Measurements from ENCODE around the gene EGFLAM.

EGFLAM gene

DNA sequence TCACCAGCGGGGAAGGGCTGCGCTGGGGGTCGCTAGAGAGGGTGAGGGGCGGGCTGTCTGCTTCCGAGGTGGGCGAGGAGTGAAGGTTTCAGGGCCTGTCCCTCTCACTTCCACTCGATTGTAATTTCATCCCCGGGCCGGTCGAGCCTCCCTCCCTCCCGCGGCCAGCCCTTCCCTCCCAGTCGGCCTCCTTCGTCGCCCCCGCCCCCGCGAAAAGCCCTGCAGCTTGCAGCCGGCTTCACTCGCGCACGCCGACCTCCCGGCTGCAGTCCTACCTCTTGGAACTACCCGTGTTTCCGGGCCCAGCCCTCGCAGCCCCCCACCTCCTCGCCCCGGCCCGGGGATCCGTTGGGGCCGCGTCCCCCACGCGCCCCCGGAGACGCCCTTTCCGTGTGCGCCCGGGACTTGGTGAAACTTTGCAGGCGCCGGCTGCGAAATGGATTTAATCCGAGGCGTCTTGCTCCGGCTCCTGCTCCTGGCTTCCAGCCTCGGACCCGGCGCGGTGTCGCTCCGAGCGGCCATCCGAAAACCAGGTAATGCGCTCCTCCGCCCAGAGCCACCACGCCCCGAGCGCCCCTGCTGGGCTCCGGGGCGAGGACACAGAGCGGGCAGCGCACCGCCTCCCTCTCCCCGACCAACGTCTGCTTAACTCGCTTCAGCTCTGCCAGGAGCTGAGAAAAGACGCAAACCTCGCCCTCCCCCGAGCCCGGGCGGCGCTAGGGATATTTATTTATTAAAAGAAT is at the start of gene EGFLAM:
EGFLAM (plus strand) TSS at position 241 of the 743 bp plus-strand sequence; CDS start at position 437, 196 bp downstream.
- no peak for DNase-seq (ENCODE audit: low read depth)

DNA sequence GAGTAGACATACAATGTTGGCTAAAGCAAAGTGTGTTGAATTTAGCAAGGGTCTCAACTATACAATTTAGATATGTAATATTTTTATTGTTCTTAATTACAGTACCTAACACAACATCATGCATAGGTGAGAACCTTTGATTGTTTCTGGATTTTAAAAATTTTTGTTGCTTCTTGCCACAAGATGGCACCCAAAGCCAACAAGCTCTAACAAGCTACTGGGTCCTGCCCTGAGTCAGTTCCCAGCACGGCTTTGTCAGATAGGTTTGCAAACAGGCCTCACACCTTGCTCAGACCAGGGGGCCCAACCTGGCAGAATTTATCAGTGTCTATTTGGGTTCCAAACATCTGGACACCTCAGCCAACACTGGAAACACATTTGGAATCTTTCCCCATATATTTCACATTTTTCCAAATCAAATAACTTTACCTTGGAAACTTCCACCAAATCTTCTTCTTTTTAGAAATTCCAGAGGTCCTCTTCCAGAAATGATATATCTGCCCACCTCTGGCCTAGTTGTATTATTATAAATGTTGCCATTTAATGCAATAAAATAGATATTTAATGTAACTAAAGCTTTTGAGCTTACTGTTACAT is 49.5 kb upstream of the EGFLAM start:
- DNase-seq (ENCODE audit: low read depth) = no peak

DNA sequence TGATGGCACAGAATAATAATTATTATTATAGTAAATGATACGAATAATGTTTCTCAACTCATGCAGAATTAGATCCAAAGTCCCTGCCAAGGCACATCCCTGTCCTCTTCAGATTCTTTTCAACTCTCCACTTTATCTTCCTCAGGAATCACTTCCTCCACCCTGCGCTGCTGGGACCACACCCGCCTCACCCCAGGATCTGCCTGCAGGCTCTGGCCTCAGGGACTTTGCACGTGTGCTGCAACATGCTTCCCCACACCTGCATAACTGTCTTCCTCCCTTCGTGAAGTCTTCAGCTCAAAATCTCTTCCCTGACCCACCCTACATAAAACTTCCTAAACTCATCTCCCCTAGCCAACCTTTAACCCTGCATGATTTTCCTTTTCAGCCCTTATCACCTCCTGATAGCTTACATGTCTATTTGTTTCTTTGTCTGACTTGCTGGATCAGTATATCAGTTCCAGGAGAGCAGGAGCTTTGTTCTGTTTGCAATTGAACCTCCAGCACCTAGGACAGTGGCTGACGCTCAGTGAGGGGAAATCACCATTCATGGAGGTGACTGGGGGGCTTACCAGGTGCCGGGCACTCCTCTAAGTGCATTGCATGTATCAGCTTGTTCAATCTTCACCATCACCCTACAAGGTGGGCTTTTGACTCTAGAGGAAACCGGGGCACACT is 47.5 kb upstream of the EGFLAM start:
- no peak for DNase-seq (ENCODE audit: low read depth)

DNA sequence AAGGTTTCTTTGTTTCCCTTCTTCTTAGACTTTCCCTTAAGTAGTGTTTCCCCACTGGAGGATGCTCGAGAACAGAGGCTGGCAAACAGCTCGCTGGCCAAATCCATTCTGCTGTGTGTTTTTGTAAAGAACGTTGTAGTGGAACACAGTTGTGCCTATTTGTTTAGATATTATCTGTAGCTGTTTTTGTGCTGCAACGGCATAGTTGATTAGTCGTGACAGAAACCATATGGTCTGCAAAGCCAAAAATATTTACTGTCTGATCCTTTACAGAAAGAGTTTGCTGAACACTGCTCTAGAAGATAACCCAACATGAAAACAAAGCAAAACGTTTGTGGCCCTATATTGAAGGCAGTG is 47.0 kb upstream of the EGFLAM start:
- DNase-seq (ENCODE audit: low read depth) = no peak

DNA sequence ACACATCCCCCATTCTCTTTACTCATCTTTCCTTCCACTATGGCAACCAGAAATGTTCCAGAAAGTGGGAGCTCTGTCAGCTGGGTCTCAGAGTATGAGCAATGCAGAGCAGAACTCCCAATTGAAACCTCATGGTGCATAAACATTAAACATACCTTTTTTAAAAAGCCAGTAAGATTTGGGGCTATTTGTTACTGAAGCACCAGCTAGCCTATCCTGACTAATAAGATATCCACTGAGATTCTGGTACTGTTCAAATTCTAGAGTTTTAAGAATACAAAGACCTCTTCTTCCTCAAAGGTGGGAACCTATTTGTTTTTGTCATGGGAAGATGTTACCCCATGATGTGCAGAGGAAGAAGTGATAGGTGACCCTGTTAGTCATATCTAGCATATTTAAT is 46.1 kb upstream of the EGFLAM start:
- no peak for DNase-seq (ENCODE audit: low read depth)

DNA sequence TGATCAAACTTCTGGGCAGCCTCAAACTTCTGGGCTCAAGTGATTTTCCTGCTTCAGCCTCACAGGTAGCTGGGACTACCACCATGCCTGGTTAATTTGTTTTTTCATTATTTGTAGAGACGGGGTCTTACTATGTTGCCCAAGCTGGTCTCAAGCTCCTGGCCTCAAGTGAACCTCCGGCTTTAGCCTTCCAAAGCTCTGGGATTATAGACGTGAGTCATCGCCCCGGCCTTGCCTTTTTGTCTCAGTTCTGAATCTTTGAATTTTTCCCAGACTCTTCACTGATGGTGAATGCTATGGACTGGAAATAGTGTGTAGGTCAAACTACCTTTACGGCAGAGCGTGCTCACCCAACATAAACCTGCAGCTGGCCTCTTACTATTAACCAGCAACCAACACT is 32.3 kb upstream of the EGFLAM start:
- DNase-seq (ENCODE audit: low read depth) = no peak

DNA sequence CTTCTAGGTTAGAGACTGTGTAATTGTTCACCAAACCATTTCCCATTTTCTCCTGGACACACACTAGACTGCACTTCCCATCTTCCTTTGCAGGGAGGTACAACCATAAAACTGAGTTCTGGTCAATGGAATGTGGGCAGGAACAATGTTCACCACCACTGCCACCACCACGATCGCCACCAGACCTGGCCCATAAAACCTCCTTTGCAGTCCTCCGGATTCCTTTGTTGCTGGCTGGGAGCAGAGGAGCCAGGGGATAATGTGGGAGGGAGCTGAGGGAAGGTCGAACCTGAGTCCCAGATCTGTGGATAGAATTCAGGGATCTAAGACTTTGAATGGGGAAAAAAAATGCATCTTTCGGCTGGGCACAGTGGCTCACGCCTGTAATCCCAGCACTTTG is 29.4 kb upstream of the EGFLAM start:
- no peak for DNase-seq (ENCODE audit: low read depth)

DNA sequence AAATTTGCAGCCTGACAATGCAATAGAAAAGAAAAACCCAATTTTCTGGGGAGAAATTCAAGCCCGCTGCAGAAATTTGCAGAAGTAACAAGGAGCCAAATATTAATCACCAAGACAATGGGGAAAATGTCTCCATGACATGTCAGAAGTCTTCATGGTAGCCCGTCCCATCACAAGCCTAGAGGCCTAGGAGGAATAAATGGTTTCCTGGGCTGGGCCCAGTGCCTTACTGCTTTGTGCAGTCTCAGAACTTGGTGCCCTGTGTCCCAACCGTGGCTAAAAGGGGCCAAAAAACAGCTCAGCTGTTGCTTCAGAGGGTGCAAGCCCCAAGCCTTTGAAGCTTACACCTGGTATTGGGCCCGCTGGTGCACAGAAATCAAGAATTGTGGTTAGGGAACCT is 23.6 kb upstream of the EGFLAM start:
- DNase-seq (ENCODE audit: low read depth) = no peak

DNA sequence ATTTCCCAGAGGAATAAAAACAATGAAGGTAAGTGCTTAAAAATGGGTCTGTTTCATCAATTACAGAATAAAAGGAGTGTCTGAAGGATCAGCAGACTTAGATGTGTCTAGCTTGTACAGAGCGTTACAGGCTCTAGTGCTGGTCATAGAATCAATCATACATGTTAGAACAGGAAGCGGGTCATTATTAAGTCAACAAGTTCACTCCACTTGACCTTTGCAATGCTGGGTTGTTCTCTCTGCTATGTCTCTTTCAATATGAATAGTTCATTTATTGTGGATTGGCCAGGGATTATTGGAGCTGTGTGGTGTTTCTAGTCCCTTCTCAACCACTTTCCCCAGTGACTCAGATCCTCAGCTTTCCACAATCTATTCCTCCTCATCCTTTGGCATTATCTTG is 20.7 kb upstream of the EGFLAM start:
- DNase-seq (ENCODE audit: low read depth) = no peak

DNA sequence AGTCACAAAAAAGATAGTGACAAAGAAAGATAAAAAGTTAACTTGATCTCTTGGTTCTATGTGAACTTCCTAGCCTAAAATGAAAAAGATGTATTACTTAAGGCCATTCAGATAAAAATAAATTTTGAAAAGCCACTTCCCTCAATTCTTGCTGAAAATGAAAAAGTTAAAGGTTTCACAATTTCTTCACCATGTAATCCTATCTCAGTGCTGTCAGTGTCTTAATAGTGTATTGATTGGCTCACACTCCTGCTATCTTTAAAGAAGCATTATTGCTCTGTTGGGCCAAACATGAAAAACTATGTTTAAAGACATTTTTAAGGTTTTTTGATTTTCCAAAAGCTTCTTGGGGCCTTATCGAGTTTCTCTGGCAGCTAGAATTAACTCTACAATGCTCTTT is 18.1 kb upstream of the EGFLAM start:
- no peak for DNase-seq (ENCODE audit: low read depth)

DNA sequence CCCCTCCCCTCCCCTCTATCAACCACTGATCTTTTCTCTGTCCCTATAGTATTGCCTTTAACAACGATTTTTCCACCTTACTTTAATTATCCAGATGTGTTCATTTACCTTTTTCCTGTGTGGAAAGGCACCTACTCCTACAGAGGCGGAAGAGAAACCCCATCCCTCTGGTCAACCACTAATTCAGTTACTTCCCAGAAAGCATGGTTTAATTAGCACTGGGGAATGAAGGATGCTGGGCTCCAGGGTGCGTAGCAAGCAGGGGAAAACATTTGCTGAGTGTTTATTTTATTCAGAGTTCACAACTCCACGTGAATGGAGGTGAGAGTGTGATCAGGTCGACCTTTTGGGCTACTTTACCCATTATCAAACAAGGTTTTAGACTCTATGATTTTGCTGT is 16.7 kb upstream of the EGFLAM start:
- DNase-seq (ENCODE audit: low read depth) = no peak

DNA sequence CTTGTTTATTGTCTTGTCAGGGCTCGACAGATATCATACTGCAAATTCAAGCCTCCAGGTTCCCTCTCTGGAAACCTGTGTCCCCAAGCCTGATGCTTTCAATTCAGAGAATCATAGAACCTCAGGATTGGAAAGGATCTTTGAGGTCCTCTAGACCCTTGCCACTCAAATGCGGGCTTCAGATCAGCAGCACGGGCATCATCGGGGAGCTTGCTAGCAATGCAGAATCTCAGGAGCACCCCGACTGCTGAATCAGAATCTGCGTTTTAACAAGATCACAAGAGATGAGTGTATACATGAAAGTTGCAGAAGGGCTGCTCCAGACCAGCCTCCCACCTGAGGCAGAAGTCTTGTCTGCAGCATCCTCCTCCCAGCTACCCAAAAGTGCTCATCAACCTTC is 13.1 kb upstream of the EGFLAM start:
- DNase-seq (ENCODE audit: low read depth) = no peak

DNA sequence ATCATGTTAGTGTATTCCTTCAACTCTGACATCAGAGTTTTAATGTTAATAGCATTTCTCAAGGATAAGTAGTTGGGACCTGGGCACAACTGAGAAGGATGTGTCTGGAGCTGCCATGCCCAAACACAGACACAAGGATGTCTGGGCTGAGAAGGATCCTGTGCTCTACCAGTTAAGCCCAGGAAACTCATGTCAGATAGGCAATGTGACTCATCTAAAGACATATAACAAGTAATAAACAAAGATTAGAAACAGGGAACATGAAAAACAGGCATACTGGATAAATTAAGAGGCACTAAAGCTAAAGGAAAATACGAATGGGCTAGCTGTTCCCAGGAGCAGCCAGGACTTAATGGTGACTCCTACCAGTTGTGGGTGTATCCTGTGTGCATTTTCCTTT is 9.1 kb upstream of the EGFLAM start:
- DNase-seq (ENCODE audit: low read depth) = no peak

DNA sequence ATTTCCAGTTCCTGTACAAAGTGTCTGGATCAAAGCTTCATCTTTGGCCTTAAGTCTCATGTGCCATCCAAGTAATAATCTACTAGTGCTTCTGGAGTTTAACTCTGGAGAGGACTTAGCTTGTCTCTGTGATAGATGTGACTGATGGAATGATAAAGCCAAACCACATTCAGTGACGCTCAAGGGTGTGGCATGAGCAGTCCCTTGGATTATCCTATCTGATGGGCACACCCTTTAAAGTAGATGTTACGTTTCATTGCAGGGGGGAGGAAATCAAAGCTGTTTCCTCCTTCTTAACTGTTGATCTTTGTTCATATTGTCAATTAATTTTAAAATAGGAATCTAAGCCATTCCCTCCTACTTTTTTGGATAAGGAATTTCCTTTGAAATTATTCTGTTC is 8.5 kb upstream of the EGFLAM start:
- DNase-seq (ENCODE audit: low read depth) = no peak

DNA sequence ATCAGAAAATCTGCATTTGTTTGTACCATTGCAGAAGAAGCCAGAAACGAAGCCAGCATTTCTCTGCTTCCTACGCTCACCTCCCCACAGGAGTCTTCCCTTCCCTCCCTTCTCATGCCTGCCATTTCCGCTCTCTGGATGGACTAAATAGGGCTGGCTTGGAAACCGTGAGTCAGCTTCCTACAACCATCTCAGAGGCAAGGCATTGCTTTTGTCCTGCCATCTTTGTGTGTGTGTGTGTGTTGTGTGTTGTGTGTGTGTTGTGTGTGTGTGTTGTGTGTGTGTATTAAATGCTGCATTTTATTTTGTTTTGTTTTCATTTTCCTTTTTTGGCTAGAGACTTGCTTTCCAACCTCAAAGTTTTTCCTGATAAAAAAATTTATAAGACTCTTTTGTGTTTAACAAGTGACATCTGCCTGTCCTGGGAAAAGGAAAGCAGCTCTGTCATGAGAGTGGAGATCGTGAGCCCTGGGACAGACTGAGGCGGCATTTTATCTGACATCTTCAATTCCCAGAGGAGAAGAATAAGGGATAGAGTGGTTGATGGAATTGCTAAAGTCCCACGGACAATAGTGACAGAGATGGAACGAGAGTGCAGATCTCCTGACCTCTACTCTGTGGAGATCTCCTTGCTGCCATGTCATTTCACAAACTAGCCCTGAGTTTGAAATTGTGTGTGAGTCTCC is 7.5 kb upstream of the EGFLAM start:
- no peak for DNase-seq (ENCODE audit: low read depth)

DNA sequence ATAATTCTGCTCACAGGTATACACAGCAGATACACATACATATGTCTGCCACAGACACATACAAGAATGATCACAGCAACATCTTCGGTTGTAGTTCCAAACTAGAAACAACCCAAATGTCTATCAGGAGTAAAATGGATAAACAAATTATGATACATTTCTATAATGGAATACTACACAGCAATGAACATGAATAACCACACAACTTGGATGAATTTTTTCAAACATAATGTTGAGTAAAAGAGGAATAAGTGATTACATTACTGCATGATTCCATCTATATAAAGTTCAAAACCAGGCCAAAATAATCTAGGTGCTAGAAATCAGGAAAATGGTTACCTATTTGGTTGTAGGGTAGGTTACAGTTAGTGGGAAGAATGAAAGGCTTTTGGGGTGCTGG is 4.6 kb upstream of the EGFLAM start:
- no peak for DNase-seq (ENCODE audit: low read depth)

DNA sequence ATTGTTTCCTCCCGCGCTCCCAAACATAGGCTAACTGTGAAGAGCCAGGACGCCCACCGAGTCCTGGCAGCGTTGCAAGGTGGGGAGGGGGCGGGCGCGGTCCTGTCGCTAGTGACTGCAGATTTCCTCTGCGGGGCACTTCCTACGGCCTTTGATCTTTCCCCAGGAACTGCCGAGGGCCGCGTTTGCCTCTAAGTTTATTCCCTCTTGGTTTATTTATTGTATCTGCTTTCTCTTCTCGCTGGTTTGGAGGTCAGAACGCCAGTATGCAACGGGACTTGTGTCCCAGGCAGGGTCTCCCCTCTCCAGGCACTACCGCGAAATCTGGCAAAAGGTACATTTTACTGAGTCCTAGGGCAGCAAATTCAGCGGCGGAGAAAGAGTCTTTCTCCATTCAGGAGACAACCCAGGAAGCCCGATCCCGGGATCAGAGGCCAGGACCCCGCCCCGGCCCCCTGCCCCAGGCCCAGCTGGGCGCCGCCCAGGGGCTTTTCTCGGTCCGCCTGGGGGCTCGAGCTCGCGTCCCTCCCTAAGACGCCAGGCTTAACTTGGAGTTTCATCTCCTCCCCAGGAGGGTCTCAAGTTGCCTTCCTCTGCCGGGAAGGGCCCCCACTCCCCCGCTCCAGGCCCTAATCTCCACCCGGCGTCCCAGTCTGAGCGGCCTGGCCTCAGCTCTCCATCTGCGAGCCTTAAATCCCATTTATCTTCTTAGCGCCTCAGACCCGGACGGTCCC is 884 bp upstream of the EGFLAM start:
- DNase-seq (ENCODE audit: low read depth) = no peak

DNA sequence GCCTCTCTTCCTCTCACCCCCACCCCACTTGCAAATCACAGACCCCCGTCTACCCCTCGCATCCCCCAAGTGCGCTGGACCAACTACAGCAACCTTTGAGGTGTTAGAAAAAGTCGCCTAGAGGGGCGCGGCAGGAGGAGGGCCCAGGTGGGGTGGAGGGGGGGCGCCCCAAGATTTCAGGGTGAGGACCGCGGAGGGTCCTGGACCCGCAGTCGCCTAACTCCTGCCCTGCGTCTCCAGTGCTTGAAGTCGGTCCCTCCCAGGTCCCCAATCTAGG is 379 bp upstream of the EGFLAM start:
- no peak for DNase-seq (ENCODE audit: low read depth)

DNA sequence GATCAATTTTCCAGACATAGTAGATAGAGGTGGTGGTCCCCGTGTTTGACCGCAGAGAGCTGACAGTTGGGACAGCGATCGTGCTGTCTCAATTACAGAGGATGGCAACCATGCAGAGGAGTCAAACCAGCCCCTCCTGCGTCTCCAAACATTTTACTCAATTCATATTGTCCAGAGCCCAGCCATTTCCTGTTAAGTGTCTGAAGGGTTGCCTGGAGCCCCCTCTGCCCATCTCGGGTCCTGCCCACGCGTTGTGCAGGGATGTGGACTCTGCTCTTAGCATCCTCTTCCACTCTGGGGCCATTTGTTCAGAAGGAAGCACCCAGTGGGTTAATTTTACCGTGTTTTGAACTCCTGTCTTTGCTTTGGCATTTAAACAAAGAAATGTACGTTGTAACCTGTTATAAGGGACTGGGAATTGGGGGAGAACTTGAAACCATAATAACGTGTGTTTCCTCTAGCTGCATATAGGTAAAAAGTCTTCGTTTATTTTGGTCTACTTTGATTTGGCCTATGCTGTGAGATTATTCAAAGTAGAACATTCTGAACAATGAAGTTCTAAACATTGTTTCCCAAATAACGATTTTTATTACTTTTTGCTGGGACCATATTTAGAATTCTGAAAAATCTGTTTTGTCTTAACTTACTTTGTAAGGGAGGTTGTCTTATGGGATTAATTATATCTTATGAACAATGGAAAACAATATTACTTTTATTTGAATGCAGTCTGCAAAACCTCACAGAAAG is 876 bp downstream of the EGFLAM start:
- no peak for DNase-seq (ENCODE audit: low read depth)

DNA sequence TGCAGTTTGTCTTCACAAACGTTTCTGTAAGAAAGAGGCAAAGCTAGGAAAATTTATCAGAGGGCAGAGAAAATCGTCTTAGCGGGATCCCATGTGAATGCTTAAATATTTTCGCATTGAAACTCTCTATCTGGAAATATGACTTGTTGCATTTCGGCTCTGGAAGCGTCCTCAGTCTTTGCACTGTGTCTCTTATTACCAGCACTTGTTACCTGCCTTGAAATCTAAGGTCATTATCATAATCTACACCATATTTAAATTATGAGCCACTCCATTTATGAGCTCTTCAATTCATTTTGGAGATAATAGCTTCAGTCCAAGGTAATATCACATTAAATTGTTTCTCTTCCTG is 1.4 kb downstream of the EGFLAM start:
- DNase-seq (ENCODE audit: low read depth) = no peak

DNA sequence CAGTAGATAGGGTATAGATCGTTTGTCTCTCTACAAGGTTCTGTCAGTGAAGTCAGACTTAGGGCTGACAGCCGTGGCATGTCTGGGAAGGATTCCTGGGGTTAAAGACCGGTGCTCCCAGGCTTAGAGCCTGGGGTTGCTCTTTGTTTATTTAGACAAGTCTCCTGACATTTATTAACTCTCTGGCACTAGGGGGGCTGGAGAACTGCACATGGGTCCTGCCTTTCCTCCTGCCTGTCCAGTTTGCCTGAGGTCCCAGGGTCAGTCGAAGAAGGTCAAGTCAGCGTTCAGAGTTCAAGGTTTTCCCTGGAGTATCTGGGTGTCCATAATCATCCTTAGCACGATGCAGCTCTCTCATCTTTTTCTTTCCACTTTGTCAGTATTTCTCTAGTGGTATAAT is 5.6 kb downstream of the EGFLAM start:
- no peak for DNase-seq (ENCODE audit: low read depth)

DNA sequence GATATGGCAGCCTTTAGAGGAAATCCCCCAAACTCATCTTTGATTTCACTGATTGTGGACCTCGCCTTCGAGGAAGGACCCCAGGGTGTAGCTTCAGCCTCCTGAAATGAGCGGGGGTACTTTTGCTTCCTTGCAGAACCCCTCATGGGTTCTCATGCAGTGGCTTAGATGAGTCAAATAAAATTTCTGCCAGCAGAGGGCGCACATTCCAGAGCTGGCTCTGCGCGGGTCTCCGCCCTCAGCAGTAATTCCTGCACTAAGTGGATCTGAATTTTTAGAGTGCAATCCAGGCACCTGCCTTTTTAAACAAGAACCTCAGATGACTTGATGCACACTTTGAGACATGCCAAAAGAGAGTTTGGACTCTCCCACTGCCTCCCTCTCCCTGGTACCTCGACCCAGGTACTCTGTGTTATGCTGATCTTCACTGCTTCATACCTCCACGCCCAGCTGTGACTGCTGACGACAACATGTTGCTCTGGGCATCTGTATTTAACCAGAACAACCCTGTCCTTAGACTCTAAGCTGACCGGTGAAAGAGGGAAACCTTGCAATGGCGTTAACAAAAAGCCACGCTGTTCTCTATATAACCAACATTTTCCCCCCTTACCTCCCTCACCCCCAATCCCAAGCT is 7.3 kb downstream of the EGFLAM start:
- DNase-seq (ENCODE audit: low read depth) = no peak
